Activated CD8-positive, alpha-beta T cell treated with anti-CD3 and anti-CD28 coated beads, Interleukin-2, amount 10 ng/mL, durations not matched to agents 7 days and 5 days (primary cell): ENCODE data around the gene ARMC9. TPM values are rescaled to one million over a fixed set of nuclear protein-coding genes. Genes with fewer than 3 reads are reported as not detected.
"Not testable (repeated sequence)": the region's sequence is repeated elsewhere in the genome, so short reads cannot be mapped to it uniquely, and the experiment has no call there.

Experiments
- ATAC-seq: fragments of 150-1000 bp; cut with Tn5 transposase; one replicate; pipeline ENCODE4 v1.10.0; 2021; ENCODE audit warnings: moderate library complexity
- CTCF ChIA-PET: fragments of 350-600 bp; sonication (Branson Sonifier 250); formaldehyde crosslinking; loops from one replicate; lab custom pipeline; 2021; ENCODE audit warnings: antibody characterized with exemption; lab: Charles Lee
- POLR2A ChIA-PET: fragments of 350-600 bp; sonication (Branson Sonifier 250); formaldehyde crosslinking; loops from one replicate; lab custom pipeline; 2021; ENCODE audit warnings: antibody characterized with exemption; lab: Charles Lee
- DNase-seq: peaks from one replicate; pipeline ENCODE4 v3.0.0-alpha.2; 2020
- H3K27ac Mint-ChIP-seq: one replicate; pipeline ENCODE4 v1.8.0; 2021; ENCODE audit warnings: mild to moderate bottlenecking, mixed read lengths
- H3K27me3 Mint-ChIP-seq: one replicate; pipeline ENCODE4 v1.8.0; 2021; ENCODE audit warnings: low read depth, mixed read lengths
- H3K36me3 Mint-ChIP-seq: one replicate; pipeline ENCODE4 v1.8.0; 2021; ENCODE audit warnings: low read depth, mixed read lengths
- H3K4me1 Mint-ChIP-seq: one replicate; pipeline ENCODE4 v1.8.0; 2021; ENCODE audit warnings: low read depth, mixed read lengths
- H3K4me3 Mint-ChIP-seq: one replicate; pipeline ENCODE4 v1.8.0; 2021; ENCODE audit warnings: mild to moderate bottlenecking, mixed read lengths
- H3K9me3 Mint-ChIP-seq: one replicate; pipeline ENCODE4 v1.8.0; 2022; ENCODE audit warnings: mixed read lengths; ENCODE audit not compliant: insufficient read depth
- total RNA-seq, 2 experiments: library from RNA; stranded (reverse); gene quantifications; one replicate each; pipeline ENCODE4 v1.2.3, GENCODE V29; 2021

The ARMC9 gene
- total RNA-seq, 2 experiments from 2014 or later = 0.65 to 0.92 TPM

GRCh38 chr2:231367178-231367577 is 168.7 kb downstream of the ARMC9 start:
- Mint-ChIP-seq H3K4me1 (peaks cover 11% of the 10 kb centered on the region), H3K9me3 (no peaks in the 10 kb centered on the region), H3K27me3 (no peaks in the 10 kb centered on the region), H3K36me3 (no peaks in the 10 kb centered on the region), H3K4me3 (no peak overlapping the region), H3K27ac (no peak overlapping the region)
- DNase-seq (no peak), ATAC-seq (no peak)
- ChIA-PET POLR2A (no interaction called here), CTCF (interaction anchor here (1.3 kb wide), 1 partner anchor 85 kb away, joined by 5 read pairs; no protein-coding TSS in a partner anchor)

- no peak for ATAC-seq
- POLR2A ChIA-PET = no interaction called here
- CTCF ChIA-PET = no interaction called here
- no peaks in the 10 kb centered on the region for H3K27me3 Mint-ChIP-seq
- H3K4me3 Mint-ChIP-seq = no peak overlapping the region
- H3K4me1 Mint-ChIP-seq = no peaks in the 10 kb centered on the region
- no peaks in the 10 kb centered on the region for H3K36me3 Mint-ChIP-seq
- no peaks in the 10 kb centered on the region for H3K9me3 Mint-ChIP-seq
- DNase-seq = no peak
- H3K27ac Mint-ChIP-seq = no peak overlapping the region
Observed at GRCh38 chr2:231369580-231370428, 171.4 kb downstream of the ARMC9 start.

- H3K27ac Mint-ChIP-seq = no peak overlapping the region
- ChIA-PET CTCF (no interaction called here), POLR2A (no interaction called here)
- no peaks in the 10 kb centered on the region for H3K4me1 Mint-ChIP-seq
- no peaks in the 10 kb centered on the region for H3K36me3 Mint-ChIP-seq
- no peaks in the 10 kb centered on the region for H3K9me3 Mint-ChIP-seq
- no peak for DNase-seq
- H3K27me3 Mint-ChIP-seq = no peaks in the 10 kb centered on the region
- no peak for ATAC-seq
- H3K4me3 Mint-ChIP-seq = no peak overlapping the region
Observed at GRCh38 chr2:231370429-231370748, 172.0 kb downstream of the ARMC9 start.

- no peak overlapping the region for H3K27ac Mint-ChIP-seq
- DNase-seq = no peak
- no peaks in the 10 kb centered on the region for H3K9me3 Mint-ChIP-seq
- no peaks in the 10 kb centered on the region for H3K36me3 Mint-ChIP-seq
- ATAC-seq = no peak
- no peaks in the 10 kb centered on the region for H3K4me1 Mint-ChIP-seq
- ChIA-PET POLR2A (no interaction called here), CTCF (no interaction called here)
- H3K4me3 Mint-ChIP-seq = no peak overlapping the region
- H3K27me3 Mint-ChIP-seq = no peaks in the 10 kb centered on the region
Observed at GRCh38 chr2:231370749-231371429, 172.5 kb downstream of the ARMC9 start.

- no peak overlapping the region for H3K27ac Mint-ChIP-seq
- ChIA-PET CTCF (interaction anchor here (1.0 kb wide), 1 partner anchor 125 kb away, joined by 4 read pairs; no protein-coding TSS in a partner anchor), POLR2A (no interaction called here)
- no peaks in the 10 kb centered on the region for H3K36me3 Mint-ChIP-seq
- no peaks in the 10 kb centered on the region for H3K4me1 Mint-ChIP-seq
- ATAC-seq (no peak), DNase-seq (no peak)
- H3K4me3 Mint-ChIP-seq = no peak overlapping the region
- no peaks in the 10 kb centered on the region for H3K27me3 Mint-ChIP-seq
- H3K9me3 Mint-ChIP-seq = no peaks in the 10 kb centered on the region
Observed at GRCh38 chr2:231371430-231372054, 173.1 kb downstream of the ARMC9 start.

- Mint-ChIP-seq H3K4me3 (no peak overlapping the region), H3K27ac (no peak overlapping the region), H3K36me3 (no peaks in the 10 kb centered on the region), H3K9me3 (no peaks in the 10 kb centered on the region), H3K4me1 (no peaks in the 10 kb centered on the region), H3K27me3 (no peaks in the 10 kb centered on the region)
- ChIA-PET POLR2A (no interaction called here), CTCF (interaction anchor here (1.0 kb wide), 1 partner anchor 126 kb away, joined by 4 read pairs; no protein-coding TSS in a partner anchor)
- ATAC-seq = no peak
- DNase-seq = no peak
Observed at GRCh38 chr2:231372326-231372725, 173.9 kb downstream of the ARMC9 start.

- Mint-ChIP-seq H3K27ac (no peak overlapping the region), H3K4me3 (no peak overlapping the region), H3K4me1 (no peaks in the 10 kb centered on the region), H3K36me3 (no peaks in the 10 kb centered on the region), H3K9me3 (no peaks in the 10 kb centered on the region), H3K27me3 (no peaks in the 10 kb centered on the region)
- ChIA-PET CTCF (no interaction called here), POLR2A (no interaction called here)
- no peak for DNase-seq
- ATAC-seq = no peak
Observed at GRCh38 chr2:231373184-231373583, 174.8 kb downstream of the ARMC9 start.

GRCh38 chr2:231373786-231374349 is 175.4 kb downstream of the ARMC9 start:
- DNase-seq (no peak), ATAC-seq (no peak)
- Mint-ChIP-seq H3K27ac (no peak overlapping the region), H3K36me3 (no peaks in the 10 kb centered on the region), H3K4me1 (no peaks in the 10 kb centered on the region), H3K9me3 (no peaks in the 10 kb centered on the region), H3K4me3 (no peak overlapping the region), H3K27me3 (no peaks in the 10 kb centered on the region)
- CTCF ChIA-PET = no interaction called here
- POLR2A ChIA-PET = no interaction called here

- Mint-ChIP-seq H3K27me3 (no peaks in the 10 kb centered on the region), H3K4me1 (no peaks in the 10 kb centered on the region), H3K36me3 (no peaks in the 10 kb centered on the region), H3K9me3 (no peaks in the 10 kb centered on the region), H3K4me3 (no peak overlapping the region), H3K27ac (no peak overlapping the region)
- CTCF ChIA-PET = no interaction called here
- DNase-seq (no peak), ATAC-seq (no peak)
- POLR2A ChIA-PET = no interaction called here
Observed at GRCh38 chr2:231374771-231375170, 176.3 kb downstream of the ARMC9 start.

GRCh38 chr2:231375994-231376615 is 177.7 kb downstream of the ARMC9 start:
- H3K4me3 Mint-ChIP-seq, H3K9me3 Mint-ChIP-seq: not testable (repeated sequence)

GRCh38 chr2:231376857-231377256 is 178.4 kb downstream of the ARMC9 start:
- no peaks in the 10 kb centered on the region for H3K4me1 Mint-ChIP-seq
- DNase-seq (no peak), ATAC-seq (no peak)
- no peaks in the 10 kb centered on the region for H3K9me3 Mint-ChIP-seq
- no peaks in the 10 kb centered on the region for H3K36me3 Mint-ChIP-seq
- ChIA-PET POLR2A (no interaction called here), CTCF (no interaction called here)
- H3K4me3 Mint-ChIP-seq = no peak overlapping the region
- H3K27me3 Mint-ChIP-seq = no peaks in the 10 kb centered on the region
- no peak overlapping the region for H3K27ac Mint-ChIP-seq

More at GRCh38 chr2:231375994-231376615, 177.7 kb downstream of the ARMC9 start:
- CTCF ChIA-PET, H3K27me3 Mint-ChIP-seq, H3K27ac Mint-ChIP-seq, POLR2A ChIA-PET, H3K4me1 Mint-ChIP-seq, ATAC-seq, DNase-seq, H3K36me3 Mint-ChIP-seq: not testable (repeated sequence)
